Psoas muscle (tissue), 8 donors: ENCODE results near the gene SPOCD1. TPM values are rescaled to one million over a fixed set of nuclear protein-coding genes. Genes with fewer than 3 reads are reported as not detected.

Experiments
- ATAC-seq, 4 donors: fragments of 200-7000 bp; cut with Tn5 transposase; one replicate each; pipeline ENCODE4 v1.9.1; 2020; ENCODE audit warnings: moderate library complexity in 3 of 4, mild to moderate bottlenecking in 2 of 4
- DNase-seq, 2 donors: peaks; one replicate each; pipeline ENCODE4 v3.0.0-alpha.2; 2020
- H3K27ac ChIP-seq: fragments of 200-600 bp; one replicate; pipeline ENCODE4 v1.8.0; 2022
- H3K27me3 ChIP-seq, 3 donors: fragments of 200-600 bp in 1 of 3; one replicate each; pipeline versions ENCODE4 v1.6.1 to v1.8.0; 2013 to 2022; ENCODE audit warnings: low read length in 2 of 3, mild to moderate bottlenecking in 2 of 3, moderate library complexity in 1 of 3; ENCODE audit not compliant: insufficient read depth in 3 of 3
- H3K36me3 ChIP-seq, 2 donors: fragments of 200-600 bp in 1 of 2; one replicate each; pipeline versions ENCODE4 v1.6.1 to v1.8.0; 2013 to 2022; ENCODE audit warnings: low read depth in 1 of 2, mild to moderate bottlenecking in 1 of 2, moderate library complexity in 1 of 2; ENCODE audit not compliant: insufficient read depth in 1 of 2
- H3K4me1 ChIP-seq: fragments of 200-600 bp; one replicate; pipeline ENCODE4 v1.8.0; 2022
- H3K4me3 ChIP-seq: fragments of 200-600 bp; one replicate; pipeline ENCODE4 v1.8.0; 2022; ENCODE audit warnings: mild to moderate bottlenecking
- H3K9me3 ChIP-seq: fragments of 200-600 bp; one replicate; pipeline ENCODE4 v1.8.0; 2022
- CTCF ChIP-seq: fragments of 200-600 bp; IDR thresholded peaks from one replicate; pipeline ENCODE4 v1.8.0; 2022; ENCODE audit warnings: antibody characterized with exemption
- WGBS, 3 donors: extraction: QIAGEN DNeasy Blood & Tissue Kit; methylation state at CpG; one replicate each; pipeline versions ENCODE4 v1.1.6 to v1.1.7; 2013; 5-methylcytosine and 5-hydroxymethylcytosine counted together
- intact Hi-C, 2 donors: fragments of 100-400 bp; cut with DNase I; formaldehyde crosslinking; loops; one replicate each; pipeline versions ENCODE4 v1.11.0 to v1.14.2; 2022
- polyA plus RNA-seq, 3 donors: library from polyadenylated mRNA; stranded (reverse); fragments of 200-250 nt; gene quantifications; one replicate each; pipeline ENCODE4 v1.2.3, GENCODE V29; 2013
- total RNA-seq, 4 donors: library from RNA; stranded (reverse); fragmentation: NEBNext Ultra II Directional in 2 of 4; extraction: Animal tissue kit (Norgen Biotek cat#: 25700) in 2 of 4; gene quantifications; one replicate each; pipeline versions ENCODE4 v1.2.1 to v1.2.4, GENCODE V29; 2021 to 2023
- donor health status: healthy with polysubstance abuse.
- donor health status: DM: no; HTN: no; CAD: no; lungs with moderate emphysema.
- donor health status: Bipolar disorder and iron deficiency.
- donor health status: healthy.
- donor health status: DM: yes; HTN: yes; CAD: no.
- donor health status: DM: no; HTN: no; CAD: no.
- donor health status: DM: no; HTN: no; CAD: no.
- donor health status: DM: yes; HTN: yes; CAD: no.

SPOCD1 gene
- total and polyA plus RNA-seq, 7 donors: 0.05 to 2.5 (median 0.15) TPM; not detected in 2

- WGBS, 3 donors: 77 to 82% (median 77%) methylated on average over 7 of the region's 7 CpGs
- ATAC-seq: no peak
- intact Hi-C loops: no loop called here
Observed at GRCh38 chr1:31767225-31767624, 48.6 kb downstream of the SPOCD1 start.

GRCh38 chr1:31765516-31765915, 50.3 kb downstream of the SPOCD1 start:
- Histone ChIP-seq H3K36me3 (no peaks in the 10 kb centered on the region), H3K27ac (no peak overlapping the region), H3K27me3 (peaks cover 0 to 26% (median 23%) of the 10 kb centered on the region in 3 donors), H3K4me1 (peaks cover 9% of the 10 kb centered on the region), H3K9me3 (no peaks in the 10 kb centered on the region), H3K4me3 (no peak overlapping the region)
- 89 to 95% (median 91%) methylated on average over 6 of the region's 6 CpGs for WGBS, 3 donors
- intact Hi-C loops: no loop called here
- peak in 1 of 2 donors; percentile 40 for DNase-seq
- no peak for ATAC-seq
- no peak for TF ChIP-seq CTCF

More at GRCh38 chr1:31767225-31767624, 48.6 kb downstream of the SPOCD1 start:
- TF ChIP-seq CTCF: no peak
- no peak overlapping the region for H3K4me3 ChIP-seq
- peaks cover 0 to 17% (median 16%) of the 10 kb centered on the region in 3 donors for H3K27me3 ChIP-seq
- no peaks in the 10 kb centered on the region for H3K36me3 ChIP-seq
- H3K9me3 ChIP-seq: no peaks in the 10 kb centered on the region
- no peak for DNase-seq
- H3K4me1 ChIP-seq: peaks cover 3% of the 10 kb centered on the region
- no peak overlapping the region for H3K27ac ChIP-seq

GRCh38 chr1:31765041-31765467, 50.8 kb downstream of the SPOCD1 start:
- H3K4me1 ChIP-seq: peaks cover 11% of the 10 kb centered on the region
- WGBS, 3 donors: 41 to 56% (median 52%) methylated on average over 5 of the region's 5 CpGs
- peak; percentile 7 for TF ChIP-seq CTCF
- H3K4me3 ChIP-seq: no peak overlapping the region
- H3K27ac ChIP-seq: no peak overlapping the region
- peaks cover 0 to 28% (median 23%) of the 10 kb centered on the region in 3 donors for H3K27me3 ChIP-seq
- no peak for ATAC-seq
- intact Hi-C loops: no loop called here
- DNase-seq: no peak
- no peaks in the 10 kb centered on the region for H3K9me3 ChIP-seq
- H3K36me3 ChIP-seq: no peaks in the 10 kb centered on the region

GRCh38 chr1:31764312-31765040, 51.3 kb downstream of the SPOCD1 start, which contains the start of gene ADGRB2:
Gene ADGRB2 (minus strand): TSS chr1:31764340. CDS start chr1:31757221, 7,119 bp downstream.
- DNase-seq (peak in 1 of 2 donors; percentile 48), ATAC-seq (peak in 2 of 4 donors; percentile 40 to 55)
- 4 to 10% (median 9%) methylated on average over 17 to 59 of the region's 59 CpGs for WGBS, 3 donors
- Histone ChIP-seq H3K36me3 (no peaks in the 10 kb centered on the region), H3K4me1 (peaks cover 11% of the 10 kb centered on the region), H3K9me3 (no peaks in the 10 kb centered on the region), H3K27me3 (peaks cover 0 to 28% (median 23%) of the 10 kb centered on the region in 3 donors), H3K27ac (no peak within 1 kb of the TSS), H3K4me3 (peak within 1 kb of the TSS; percentile 70)
- intact Hi-C loops: no loop called here
- TF ChIP-seq CTCF: no peak
